Measurements from ENCODE around the gene KDM1B.
"Not testable (repeated sequence)": the region's sequence is repeated elsewhere in the genome, so short reads cannot be mapped to it uniquely, and the experiment has no call there.

The KDM1B gene

GRCh38 chr6:18203786-18204185 is 48.6 kb downstream of the KDM1B start:
- no peak for DNase-seq

GRCh38 chr6:18204691-18205090 is 49.5 kb downstream of the KDM1B start:
- DNase-seq = no peak

- no peak for DNase-seq
Observed at GRCh38 chr6:18206591-18206990, 51.4 kb downstream of the KDM1B start.

GRCh38 chr6:18207438-18207837 is 52.2 kb downstream of the KDM1B start:
- no peak for DNase-seq

GRCh38 chr6:18207949-18208348 is 52.7 kb downstream of the KDM1B start:
- no peak for DNase-seq

- not testable (repeated sequence) for DNase-seq
Observed at GRCh38 chr6:18208778-18209177, 53.6 kb downstream of the KDM1B start.

- no peak for DNase-seq
Observed at GRCh38 chr6:18209539-18210197, 54.4 kb downstream of the KDM1B start.

- no peak for DNase-seq
Observed at GRCh38 chr6:18210707-18211106, 55.5 kb downstream of the KDM1B start.

GRCh38 chr6:18211338-18211737 is 56.1 kb downstream of the KDM1B start:
- no peak for DNase-seq

GRCh38 chr6:18212231-18212630 is 57.0 kb downstream of the KDM1B start:
- no peak for DNase-seq

GRCh38 chr6:18213439-18213838 is 58.2 kb downstream of the KDM1B start:
- no peak for DNase-seq

- DNase-seq = no peak
Observed at GRCh38 chr6:18214003-18214402, 58.8 kb downstream of the KDM1B start.

- no peak for DNase-seq
Observed at GRCh38 chr6:18215436-18215835, 60.2 kb downstream of the KDM1B start.

GRCh38 chr6:18216411-18216810 is 61.2 kb downstream of the KDM1B start:
- no peak for DNase-seq

- DNase-seq = no peak
Observed at GRCh38 chr6:18218233-18218632, 63.0 kb downstream of the KDM1B start.

GRCh38 chr6:18219591-18219990 is 64.4 kb downstream of the KDM1B start:
- DNase-seq = no peak

GRCh38 chr6:18221288-18221615 is 66.0 kb downstream of the KDM1B start:
- DNase-seq = no peak

- DNase-seq = not testable (repeated sequence)
Observed at GRCh38 chr6:18226451-18227105, 71.4 kb downstream of the KDM1B start.

GRCh38 chr6:18227166-18227565 is 71.9 kb downstream of the KDM1B start:
- DNase-seq = not testable (repeated sequence)

GRCh38 chr6:18228590-18228989 is 73.4 kb downstream of the KDM1B start:
- DNase-seq = not testable (repeated sequence)

GRCh38 chr6:18231856-18232255 is 76.6 kb downstream of the KDM1B start:
- not testable (repeated sequence) for DNase-seq

- not testable (repeated sequence) for DNase-seq
Observed at GRCh38 chr6:18233770-18234169, 78.5 kb downstream of the KDM1B start.

- no peak for DNase-seq
Observed at GRCh38 chr6:18234564-18234963, 79.3 kb downstream of the KDM1B start.

- DNase-seq = no peak
Observed at GRCh38 chr6:18235524-18235923, 80.3 kb downstream of the KDM1B start.

- DNase-seq = no peak
Observed at GRCh38 chr6:18237167-18237566, 81.9 kb downstream of the KDM1B start.

Data from NCI-H2081 treated with DMSO at 0.1 percent for 48 hours (cell line).